ENCODE measurements around the gene RFC5.
"Not testable (repeated sequence)": the region's sequence is repeated elsewhere in the genome, so short reads cannot be mapped to it uniquely, and the experiment has no call there.

The RFC5 gene

DNA sequence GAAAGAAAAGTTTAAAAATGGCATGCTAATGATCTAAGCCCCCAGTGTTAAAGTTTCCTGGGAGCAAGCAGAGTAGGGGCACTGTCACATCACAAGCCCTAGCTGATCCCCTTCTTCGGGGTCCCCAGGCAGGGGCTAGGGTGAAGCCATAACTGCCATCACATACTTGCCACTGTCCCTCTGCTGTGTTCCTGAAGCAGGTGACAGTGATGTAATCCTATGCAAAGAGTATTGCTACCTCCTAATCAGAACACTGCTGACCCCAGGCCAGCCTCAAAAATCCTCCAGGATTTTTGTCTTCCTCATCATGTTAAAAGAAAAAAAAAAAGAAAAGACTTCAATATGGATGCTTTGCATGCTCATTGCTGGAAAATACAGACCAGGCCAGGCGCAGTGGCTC lies 1.2 kb upstream of the RFC5 start:
- DNase-seq (ENCODE audit: low read depth, low spot score): no peak

DNA sequence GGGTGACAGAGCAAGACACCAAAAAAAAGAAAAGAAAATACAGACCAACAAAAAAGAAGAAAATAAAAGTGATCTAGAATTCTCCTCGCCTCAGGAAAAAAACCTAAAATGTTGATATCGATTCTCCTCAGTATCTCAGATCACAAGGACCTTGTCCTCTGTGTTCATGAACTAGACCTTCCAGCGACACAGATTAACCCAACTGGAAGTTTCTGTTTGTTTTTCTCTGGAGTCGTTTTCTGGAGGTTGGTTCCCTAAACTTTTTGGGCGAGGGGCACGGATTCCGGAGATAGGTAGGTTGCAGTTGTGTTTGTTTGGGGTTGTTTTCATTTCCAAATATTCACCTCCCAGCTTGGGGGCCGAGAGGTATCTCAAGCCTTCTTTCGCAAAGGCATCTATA lies 559 bp upstream of the RFC5 start:
- DNase-seq (ENCODE audit: low read depth, low spot score): no peak

DNA sequence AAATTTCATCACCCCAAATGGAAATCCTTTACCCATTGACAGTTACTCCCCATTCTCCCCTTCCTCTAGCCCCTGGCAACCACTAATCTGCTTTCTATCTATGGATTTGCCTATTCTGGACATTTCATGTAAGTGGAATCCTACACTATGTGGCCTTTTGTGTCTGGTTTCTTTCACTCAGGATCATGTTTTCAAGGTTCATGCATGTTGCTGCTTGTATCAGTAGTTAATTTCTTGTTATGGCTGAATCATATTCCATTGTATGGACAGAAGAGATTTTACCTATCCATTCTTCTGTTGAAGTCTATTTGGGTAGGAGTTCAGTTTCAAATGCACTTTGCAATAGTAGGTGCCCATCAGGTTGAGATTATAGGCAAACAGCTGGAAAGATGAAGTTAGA lies 1.4 kb downstream of the RFC5 start:
- no peak for DNase-seq (ENCODE audit: low read depth, low spot score)

DNA sequence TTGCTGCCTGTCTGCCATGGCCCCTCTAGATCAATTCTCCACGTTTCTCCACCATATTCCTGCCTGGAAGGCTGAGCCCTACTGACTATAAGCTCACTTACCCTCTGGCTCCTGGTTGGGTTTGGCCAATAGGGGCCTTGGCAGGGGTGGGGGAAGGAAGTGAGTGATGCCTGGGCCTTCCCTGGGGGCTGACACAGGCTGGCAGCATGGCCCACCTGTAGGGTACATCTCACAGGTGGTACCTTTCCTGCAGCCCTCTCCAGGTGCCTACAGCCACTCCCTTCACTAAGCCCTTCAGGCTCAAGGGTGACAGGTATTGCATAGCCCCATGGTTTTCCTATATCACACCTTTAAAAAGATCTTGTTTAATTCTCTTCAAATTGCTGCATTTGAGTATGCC lies 3.5 kb downstream of the RFC5 start:
- no peak for DNase-seq (ENCODE audit: low read depth, low spot score)

DNA sequence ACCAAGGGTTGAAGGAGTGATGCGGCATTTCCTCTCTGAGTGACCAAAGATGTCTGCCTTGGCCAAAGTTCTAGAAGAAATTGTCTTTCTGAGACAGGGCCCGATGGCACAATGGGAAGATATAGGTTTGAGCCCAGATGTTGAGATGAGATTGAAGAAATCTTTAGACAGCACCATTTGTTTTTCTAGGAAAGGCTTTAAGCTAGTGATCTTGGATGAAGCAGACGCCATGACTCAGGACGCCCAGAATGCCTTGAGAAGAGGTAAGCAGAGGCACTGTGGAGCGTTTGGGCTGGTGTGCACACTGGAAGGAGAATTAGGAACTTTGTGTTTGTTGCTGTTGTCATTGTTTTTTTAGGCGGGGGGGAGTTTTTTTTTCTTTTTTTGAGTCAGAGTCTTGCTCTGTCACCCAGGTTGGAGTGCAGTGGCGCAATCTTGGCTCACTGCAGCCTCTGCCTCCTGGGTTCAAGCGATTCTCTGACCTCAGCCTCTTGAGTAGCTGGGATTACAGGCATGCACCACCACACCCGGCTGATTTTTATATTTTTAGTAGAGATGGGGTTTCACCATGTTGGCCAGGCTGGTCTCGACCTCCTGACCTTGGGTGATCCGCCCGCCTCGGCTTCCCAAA lies 5.7 kb downstream of the RFC5 start:
- DNase-seq (ENCODE audit: low read depth, low spot score): not testable (repeated sequence)

DNA sequence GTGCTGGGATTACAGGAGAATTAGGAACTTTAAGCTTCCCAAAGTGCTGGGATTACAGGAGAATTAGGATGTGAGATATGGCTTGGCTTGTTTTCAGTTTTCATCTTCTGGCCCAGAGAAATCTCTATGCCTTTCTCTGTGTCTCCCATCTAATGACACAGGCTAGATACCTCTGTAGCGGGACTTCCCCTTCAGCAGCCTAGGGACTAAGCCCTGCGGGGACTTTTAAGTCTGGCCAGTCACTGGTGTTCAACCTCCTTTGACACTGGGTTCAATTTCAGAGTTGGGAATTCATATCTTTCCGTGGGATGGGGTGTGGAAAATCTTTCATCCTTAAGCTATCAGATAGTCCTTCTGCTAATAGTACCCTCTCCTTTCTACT lies 6.2 kb downstream of the RFC5 start:
- no peak for DNase-seq (ENCODE audit: low read depth, low spot score)

DNA sequence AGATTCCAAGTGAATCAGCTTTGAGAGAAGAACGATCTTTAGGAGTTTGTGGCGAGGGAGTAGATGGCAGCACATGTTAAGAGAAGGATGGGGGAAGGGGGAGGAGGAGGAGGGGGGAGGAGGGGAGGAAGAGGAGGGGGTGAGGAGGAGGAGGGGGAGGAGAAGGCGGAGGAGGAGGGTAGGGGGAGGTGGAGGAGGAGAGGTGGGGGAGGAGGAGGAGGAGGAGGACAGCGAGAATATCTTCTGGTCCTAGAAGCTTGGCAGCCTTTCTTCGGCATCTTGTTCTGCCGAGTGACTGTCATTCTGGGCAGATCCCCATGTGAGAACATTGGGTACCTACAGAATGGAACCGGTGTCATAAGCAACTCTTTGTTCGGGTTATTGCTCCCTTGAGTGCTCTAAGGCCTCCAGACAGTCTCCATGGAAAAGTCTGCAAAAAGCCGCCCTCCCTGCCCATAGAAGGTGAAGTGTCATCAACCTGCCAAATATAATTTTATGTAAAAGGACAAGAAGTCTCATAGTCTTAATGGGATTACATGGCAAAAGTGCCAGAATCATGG lies 6.9 kb downstream of the RFC5 start:
- DNase-seq (ENCODE audit: low read depth, low spot score): no peak

DNA sequence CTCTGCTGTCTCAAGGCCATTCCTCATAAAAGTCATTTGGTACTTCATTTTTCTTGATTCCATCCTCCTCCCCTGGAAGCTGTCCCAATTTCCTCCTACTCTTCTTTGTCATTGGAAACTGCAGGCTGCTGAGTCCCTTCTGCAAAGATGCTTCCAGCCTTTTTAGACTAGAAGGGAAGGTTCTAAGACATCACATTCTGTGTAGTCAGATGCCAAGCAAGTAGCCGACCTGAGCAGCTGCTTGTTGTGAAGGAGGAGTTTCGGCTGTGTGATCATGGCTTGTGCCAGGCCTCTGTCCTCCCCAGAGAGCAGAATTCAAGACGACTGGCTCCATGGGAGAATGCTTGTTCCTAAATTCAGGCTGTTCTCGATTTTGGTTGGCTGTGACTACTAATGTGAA lies 8.7 kb downstream of the RFC5 start:
- no peak for DNase-seq (ENCODE audit: low read depth, low spot score)

DNA sequence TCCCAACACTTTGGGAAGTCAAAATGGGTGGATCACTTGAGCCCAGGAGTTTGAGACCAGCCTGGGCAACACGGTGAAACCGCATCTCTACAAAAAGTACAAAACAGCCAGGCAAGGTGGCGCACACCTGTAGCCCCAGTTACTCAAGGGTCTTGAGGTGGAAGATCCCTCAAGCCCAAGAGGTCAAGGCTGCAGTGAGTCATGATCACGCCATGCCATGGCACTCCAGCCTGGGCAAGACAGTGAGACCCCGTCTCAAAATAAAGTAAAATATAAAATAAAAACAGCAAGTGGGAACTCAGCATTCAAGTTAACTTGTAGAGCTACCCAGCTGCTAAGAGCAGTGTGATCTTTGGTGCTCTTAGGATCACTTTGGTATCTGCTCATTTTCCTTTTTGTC lies 12.7 kb downstream of the RFC5 start:
- no peak for DNase-seq (ENCODE audit: low read depth, low spot score)

DNA sequence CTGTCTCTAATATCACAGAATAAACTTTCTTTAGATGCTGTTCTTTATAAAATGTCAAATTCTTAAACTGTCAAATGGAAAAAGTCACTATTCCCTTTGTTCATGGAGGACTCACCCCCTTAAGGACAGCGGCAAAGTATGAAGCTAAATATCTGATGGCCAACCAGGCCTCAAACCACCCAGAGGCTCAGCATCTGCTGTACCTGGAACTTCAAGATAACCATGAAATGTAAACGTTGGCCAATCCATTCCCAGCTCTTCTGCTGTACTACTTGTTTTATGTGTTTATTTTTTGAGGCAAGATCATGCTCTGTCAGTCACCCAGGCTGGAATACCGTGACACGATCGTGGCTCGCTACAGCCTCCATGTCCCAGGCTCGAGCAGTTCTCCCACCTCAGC lies 15.7 kb downstream of the RFC5 start:
- DNase-seq (ENCODE audit: low read depth, low spot score): no peak

DNA sequence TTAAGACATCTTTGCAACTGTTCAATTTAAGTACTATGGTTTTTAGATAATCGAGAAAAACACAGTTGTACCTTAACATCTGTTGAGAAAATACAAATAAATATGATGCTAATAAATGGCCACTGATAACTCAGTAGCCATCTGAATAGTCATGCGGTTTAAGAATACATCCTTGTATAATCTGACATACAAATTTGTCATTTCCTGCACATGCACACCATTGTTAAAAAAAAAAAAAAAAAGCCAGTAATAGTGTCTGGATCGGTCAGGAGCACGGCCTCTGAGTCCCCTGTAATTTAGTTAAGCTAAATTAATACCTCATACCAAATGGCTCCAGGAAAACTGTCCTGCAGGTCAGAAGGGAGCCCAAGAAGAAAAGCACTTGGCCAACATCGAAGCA lies 16.8 kb downstream of the RFC5 start:
- DNase-seq (ENCODE audit: low read depth, low spot score): no peak

DNA sequence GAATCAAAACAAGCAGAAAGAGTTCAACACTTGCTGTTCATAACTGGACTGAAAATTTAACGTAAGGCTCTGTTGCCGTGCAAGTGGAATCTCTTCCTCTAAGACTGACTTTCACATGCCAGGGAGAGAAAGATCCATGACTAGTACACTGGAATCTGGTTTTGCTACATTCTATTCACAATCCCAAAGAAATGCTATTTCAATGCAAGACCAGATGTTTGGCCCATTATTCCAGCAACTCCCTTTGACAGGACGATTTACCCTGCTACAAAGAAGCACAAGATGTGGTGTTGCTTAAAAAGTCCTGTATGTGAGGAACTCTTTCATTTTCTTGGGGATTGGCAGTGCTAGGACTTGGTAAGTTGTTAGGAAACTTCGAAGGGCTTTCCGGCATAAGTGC lies 17.4 kb downstream of the RFC5 start:
- DNase-seq (ENCODE audit: low read depth, low spot score): no peak

DNA sequence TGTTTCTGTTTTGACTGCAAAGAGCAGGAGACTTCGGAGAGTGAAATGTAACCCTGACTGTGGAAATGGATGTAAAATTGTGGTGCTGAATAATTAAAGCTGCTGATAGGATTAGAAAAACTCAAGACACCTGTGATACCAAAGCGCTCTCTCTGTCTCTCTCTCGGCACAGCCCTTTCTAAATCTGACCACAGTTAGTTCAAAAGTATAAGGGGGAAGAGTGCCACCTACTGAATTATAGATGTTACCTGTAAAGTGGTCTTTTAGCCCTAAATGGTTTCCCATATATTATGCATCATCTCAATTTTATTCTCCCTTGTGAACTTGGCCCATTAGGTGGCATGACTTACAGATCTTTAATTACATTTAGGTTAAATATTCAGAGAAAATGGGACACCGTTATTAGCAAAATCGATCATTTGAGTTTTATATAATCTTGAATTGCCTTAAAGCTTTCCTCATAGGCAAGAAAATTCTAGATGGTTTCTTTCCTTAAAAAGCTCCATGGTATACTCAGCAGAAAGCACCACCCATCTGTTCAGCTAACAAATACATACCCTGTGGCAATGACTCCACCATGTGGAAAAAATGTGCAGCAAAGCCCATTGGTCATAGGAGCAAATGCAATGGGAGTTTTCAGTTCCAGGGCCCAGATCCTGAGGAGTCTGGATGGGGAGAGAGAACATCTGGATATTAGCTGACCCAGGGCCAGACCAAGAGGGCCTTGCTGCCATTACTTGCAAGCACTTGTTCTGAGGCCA lies 18.1 kb downstream of the RFC5 start:
- no peak for DNase-seq (ENCODE audit: low read depth, low spot score)

DNA sequence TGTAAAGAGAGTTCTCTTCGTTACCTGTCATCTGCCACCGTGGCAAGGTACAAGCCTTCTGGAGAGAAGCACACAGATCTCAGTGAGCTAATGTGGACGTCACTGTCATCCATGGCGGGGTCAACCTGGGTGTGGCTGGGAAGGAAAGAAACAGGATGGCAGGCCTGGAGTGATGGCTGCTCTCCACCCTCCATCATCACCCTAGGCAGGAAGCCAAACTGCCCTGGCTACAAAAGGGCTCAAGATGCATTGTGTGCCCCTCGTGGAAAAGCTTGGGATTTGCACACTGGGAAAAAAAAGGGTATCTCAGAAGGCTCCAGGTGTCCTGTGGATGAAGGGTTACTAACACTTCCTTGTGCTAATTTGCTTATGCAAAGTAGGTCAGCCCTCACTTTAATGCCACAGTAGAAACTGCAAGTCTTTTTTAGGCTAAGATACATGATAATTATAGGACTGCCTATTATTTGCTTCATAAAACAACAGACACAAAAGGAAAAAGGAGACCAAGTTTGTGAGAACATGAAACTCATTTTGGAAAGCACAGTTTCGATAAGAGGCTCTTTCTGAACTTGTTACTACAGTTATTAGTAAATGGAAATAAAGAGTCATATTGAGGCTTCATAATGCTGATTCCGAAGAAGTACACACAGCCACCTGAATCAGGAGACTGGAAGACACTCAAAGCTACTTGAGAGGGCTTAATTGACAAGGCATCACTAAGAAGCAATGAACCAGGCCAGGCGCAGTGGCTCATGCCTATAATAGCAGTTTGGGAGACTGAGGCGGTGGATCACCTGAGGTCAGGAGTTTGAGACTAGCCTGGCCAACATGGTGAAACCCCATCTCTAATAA lies 18.9 kb downstream of the RFC5 start:
- DNase-seq (ENCODE audit: low read depth, low spot score): no peak

DNA sequence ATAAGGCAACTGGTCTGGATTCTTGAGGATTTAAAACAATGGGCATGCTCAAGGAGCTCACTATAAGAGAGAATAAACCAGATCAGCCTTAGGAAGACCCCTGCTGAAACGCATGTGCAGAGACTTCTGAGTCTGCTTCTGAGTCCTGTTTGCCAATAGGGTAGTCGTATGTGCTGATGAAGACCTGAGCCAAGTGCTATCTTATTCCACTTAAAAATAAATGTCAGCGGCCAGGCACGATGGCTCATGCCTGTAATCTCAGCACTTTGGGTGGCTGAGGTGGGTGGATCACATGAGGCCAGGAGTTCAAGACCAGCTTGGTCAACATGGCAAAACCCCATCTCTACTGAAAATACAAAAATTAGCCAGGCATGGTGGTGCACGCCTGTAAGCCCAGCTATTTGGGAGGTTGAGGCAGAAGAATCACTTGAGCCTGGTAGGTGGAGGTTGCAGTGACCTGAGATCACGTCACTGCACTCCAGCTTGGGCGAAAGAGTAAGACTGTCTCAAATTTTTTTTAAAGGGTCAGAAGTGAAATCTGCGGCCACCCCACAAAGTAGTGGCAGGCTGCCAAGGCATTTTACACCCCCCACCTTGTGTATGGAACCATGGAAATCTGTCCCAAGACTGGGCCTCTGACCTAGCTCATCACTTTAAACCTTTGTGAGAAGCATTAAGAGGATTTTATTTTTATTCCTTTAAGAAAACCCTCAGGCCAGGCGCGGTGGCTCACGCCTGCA lies 20.3 kb downstream of the RFC5 start:
- DNase-seq (ENCODE audit: low read depth, low spot score): no peak

DNA sequence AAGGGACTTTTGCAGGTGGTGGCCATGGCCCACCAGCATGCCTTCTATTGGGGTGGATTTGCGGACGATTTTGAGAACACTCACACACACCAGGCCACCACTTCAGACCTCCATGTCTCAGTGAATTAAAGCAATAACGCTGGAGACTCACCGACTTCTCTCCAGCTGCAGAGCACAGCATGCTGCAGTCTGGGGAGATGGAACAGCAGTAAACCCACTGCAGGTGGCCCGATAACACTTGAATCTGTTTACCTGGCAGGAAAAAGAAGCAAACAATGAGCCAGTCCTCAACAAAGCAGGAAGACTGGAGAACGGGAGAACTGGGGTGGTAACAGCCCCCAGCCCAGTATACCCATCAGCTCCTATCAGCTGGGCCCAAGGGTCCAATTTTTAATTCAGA lies 21.6 kb downstream of the RFC5 start:
- DNase-seq (ENCODE audit: low read depth, low spot score): no peak

DNA sequence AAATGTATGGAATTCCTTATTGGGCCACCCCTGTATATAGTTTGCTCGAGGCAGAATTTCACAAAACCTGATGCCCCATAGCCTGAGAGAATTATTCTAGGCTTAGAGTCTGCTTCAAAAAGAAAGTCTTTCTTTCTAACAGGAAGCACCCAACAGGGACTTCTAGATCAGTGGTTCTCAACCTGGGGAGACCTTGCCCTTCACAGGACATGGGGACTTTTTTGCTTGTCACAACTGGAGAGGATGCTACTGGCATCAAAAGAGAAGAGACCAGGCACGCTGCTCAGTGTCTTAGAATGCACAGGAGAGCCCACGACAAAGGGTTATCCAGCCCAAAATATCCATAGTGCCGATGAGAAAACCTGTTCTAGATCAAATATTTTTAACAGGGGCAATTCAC lies 25.6 kb downstream of the RFC5 start:
- no peak for DNase-seq (ENCODE audit: low read depth, low spot score)

DNA sequence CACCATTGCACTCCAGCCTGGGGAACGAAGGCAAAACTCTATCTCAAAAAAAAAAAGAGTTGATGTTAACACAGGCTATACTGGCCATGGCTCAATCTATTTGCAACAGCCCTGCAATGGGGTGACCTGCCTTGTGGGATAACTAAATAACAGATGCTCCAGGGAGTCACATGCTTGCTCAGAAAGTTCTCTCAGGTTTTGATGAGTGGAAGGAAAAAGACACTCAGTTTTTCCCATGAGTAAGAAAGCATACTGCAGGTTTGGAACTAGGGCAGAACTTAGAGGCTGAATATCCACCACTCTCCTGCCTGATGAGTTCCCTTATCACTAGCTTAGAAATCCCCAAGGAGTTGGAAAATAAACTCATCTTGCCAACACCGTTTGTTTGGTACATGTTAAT lies 27.6 kb downstream of the RFC5 start:
- no peak for DNase-seq (ENCODE audit: low read depth, low spot score)

DNA sequence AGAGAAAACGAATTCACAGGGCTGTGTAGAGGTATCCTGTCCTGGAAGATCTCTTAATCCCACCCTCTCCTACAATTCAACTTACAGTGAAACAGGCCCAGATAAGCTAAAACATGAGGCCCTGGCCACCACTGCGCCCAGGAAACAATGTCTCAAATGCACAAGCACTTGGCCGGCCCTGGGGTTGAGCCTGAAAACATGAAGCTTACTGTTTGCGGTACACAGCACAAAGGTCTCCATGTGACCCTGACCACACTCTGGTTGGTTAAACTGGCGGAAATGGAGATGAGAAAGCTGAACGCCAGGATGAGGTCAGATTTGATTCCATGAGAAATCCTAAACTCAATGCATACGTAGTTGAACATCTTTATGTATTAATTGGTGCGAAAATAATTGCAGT lies 28.1 kb downstream of the RFC5 start:
- no peak for DNase-seq (ENCODE audit: low read depth, low spot score)

DNA sequence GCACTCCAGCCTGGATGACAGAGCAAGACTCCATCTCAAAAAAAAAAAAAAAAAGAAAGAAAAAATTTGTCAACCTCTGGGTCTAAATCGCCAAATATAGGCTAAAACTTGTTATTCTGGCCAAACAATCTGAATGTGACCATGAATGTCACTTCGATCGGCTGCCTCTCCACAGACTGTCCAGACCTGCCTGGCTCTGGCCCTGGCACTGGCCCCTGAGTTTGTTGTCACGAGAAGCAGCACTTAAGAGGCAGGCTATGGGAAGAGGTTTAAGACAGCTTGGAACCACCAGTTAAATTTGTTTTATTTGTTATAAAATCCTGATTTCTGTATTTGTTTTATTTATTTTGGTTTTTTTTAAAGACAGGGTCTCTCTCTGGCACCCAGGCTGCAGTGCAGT lies 29.9 kb downstream of the RFC5 start:
- DNase-seq (ENCODE audit: low read depth, low spot score): no peak

DNA sequence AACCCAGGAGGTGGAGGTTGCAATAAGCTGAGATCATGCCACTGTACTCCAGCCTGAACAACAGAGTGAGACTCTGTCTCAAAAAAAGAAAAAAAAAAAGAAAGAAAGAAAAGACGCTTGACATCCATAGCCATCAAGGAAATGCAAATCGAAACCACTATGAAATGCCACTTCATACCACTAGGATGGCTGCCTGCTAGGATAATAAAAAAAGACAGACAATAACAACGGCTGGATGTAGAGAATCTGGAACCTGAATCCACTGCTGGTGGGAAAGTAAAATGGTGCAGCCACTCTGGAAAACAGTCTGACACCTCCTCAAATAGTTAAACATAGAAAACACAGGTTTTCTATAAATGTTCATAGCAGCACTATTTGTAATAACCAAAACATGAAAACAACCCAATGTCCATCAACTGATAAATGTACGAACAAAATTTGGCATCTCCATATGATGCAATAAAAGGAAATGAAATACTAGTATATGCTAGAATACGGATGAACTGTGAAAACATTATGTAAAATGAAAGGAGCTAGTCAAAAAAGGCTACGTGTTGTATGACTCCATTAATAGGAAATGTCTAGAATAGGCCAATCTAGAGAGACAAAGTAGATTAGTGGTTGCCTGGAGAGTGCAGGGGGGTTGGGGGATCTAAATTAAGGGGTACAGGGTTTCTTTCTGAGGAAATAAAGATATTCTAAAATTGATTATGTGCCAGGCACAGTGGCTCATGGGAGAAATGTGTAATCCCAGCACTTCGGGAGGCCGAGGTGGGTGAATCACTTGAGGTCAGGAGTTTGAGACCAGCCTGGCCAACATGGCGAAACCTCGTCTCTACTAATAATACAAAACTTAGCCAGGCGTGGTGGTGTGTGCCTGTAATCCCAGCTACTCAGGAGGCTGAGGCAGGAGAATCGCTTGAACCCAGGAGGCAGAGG lies 34.7 kb downstream of the RFC5 start:
- DNase-seq (ENCODE audit: low read depth, low spot score): no peak
